WTC11 (cell line): Measurements from ENCODE around the gene CD22. TPM values are rescaled to one million over a fixed set of nuclear protein-coding genes. Genes with fewer than 3 reads are reported as not detected.

Experiments used
- ATAC-seq: fragments of 200-7000 bp; cut with Tn5 transposase; 2 replicates; pipeline ENCODE4 v1.10.0; 2021; ENCODE audit warnings: mild to moderate bottlenecking, moderate library complexity
- CTCF ChIA-PET: fragments of 300-600 bp; sonication (Branson Sonifier 250); formaldehyde crosslinking; loops from one replicate; lab custom pipeline; 2021; ENCODE audit warnings: antibody characterized with exemption; lab: Charles Lee
- POLR2A ChIA-PET: fragments of 350-600 bp; sonication (Branson Sonifier 250); formaldehyde crosslinking; loops from one replicate; lab custom pipeline; 2021; ENCODE audit warnings: antibody characterized with exemption; lab: Charles Lee
- DNase-seq: peaks from one replicate; pipeline ENCODE4 v3.0.0; 2021; ENCODE audit warnings: low spot score
- H3K27ac Mint-ChIP-seq: 2 replicates; pipeline ENCODE4 v1.8.0; 2021; ENCODE audit warnings: mixed read lengths
- H3K27me3 Mint-ChIP-seq: 2 replicates; pipeline ENCODE4 v1.8.0; 2021; ENCODE audit warnings: low read depth, mild to moderate bottlenecking, moderate library complexity, mixed read lengths
- H3K36me3 Mint-ChIP-seq: 2 replicates; pipeline ENCODE4 v1.8.0; 2021; ENCODE audit warnings: mixed read lengths
- H3K4me1 Mint-ChIP-seq: 2 replicates; pipeline ENCODE4 v1.8.0; 2022; ENCODE audit warnings: mixed read lengths
- H3K4me3 Mint-ChIP-seq: 2 replicates; pipeline ENCODE4 v1.8.0; 2021; ENCODE audit warnings: mild to moderate bottlenecking, moderate library complexity, mixed read lengths
- H3K9me3 Mint-ChIP-seq: 2 replicates; pipeline ENCODE4 v1.8.0; 2021; ENCODE audit warnings: mixed read lengths
- ARID4B ChIP-seq: sonication (generic); formaldehyde crosslinking; IDR thresholded peaks from 2 replicates; pipeline ENCODE4 v1.8.0; 2023; ENCODE audit warnings: missing genetic modification reagents, mild to moderate bottlenecking, borderline replicate concordance
- GTF2I ChIP-seq: fragments of 250-450 bp; sonication (Bioruptor Pico); conservative IDR thresholded peaks from 2 replicates; pipeline ENCODE4 v1.4.0; 2021; ENCODE audit warnings: mild to moderate bottlenecking
- NFYB ChIP-seq: sonication (generic); formaldehyde crosslinking; conservative IDR thresholded peaks from 2 replicates; pipeline ENCODE4 v1.8.0; 2022; ENCODE audit warnings: low read depth, missing genetic modification reagents
- NR2C2 ChIP-seq: sonication (generic); formaldehyde crosslinking; IDR thresholded peaks from 2 replicates; pipeline ENCODE4 v1.8.0; 2022; ENCODE audit warnings: mild to moderate bottlenecking, missing genetic modification reagents
- OVOL2 ChIP-seq: fragments of 250-450 bp; sonication (Bioruptor Pico); IDR thresholded peaks from 2 replicates; pipeline ENCODE4 v1.9.0; 2021; ENCODE audit warnings: mild to moderate bottlenecking, borderline replicate concordance
- SMAD3 ChIP-seq: sonication (generic); formaldehyde crosslinking; IDR thresholded peaks from 2 replicates; pipeline ENCODE4 v1.8.0; 2022; ENCODE audit warnings: missing genetic modification reagents, mild to moderate bottlenecking, borderline replicate concordance
- TEAD4 ChIP-seq: sonication (generic); formaldehyde crosslinking; IDR thresholded peaks from 2 replicates; pipeline ENCODE4 v1.8.0; 2022; ENCODE audit warnings: mild to moderate bottlenecking, missing genetic modification reagents
- TP53 ChIP-seq: sonication (generic); formaldehyde crosslinking; IDR thresholded peaks from 2 replicates; pipeline ENCODE4 v1.8.1; 2023; ENCODE audit warnings: mild to moderate bottlenecking, missing genetic modification reagents
- ZBTB21 ChIP-seq: sonication (generic); formaldehyde crosslinking; IDR thresholded peaks from 2 replicates; pipeline ENCODE4 v1.8.1; 2023; ENCODE audit warnings: mild to moderate bottlenecking, missing genetic modification reagents, borderline replicate concordance
- ZMAT4 ChIP-seq: fragments of 250-450 bp; sonication (Bioruptor Pico); IDR thresholded peaks from 2 replicates; pipeline ENCODE4 v1.9.0; 2021; ENCODE audit warnings: mild to moderate bottlenecking
- ZNF121 ChIP-seq: sonication (generic); formaldehyde crosslinking; IDR thresholded peaks from 2 replicates; pipeline ENCODE4 v1.8.0; 2023; ENCODE audit warnings: missing genetic modification reagents
- ZNF263 ChIP-seq: sonication (generic); formaldehyde crosslinking; IDR thresholded peaks from 2 replicates; pipeline ENCODE4 v1.8.1; 2022; ENCODE audit warnings: low read depth, mild to moderate bottlenecking, moderate library complexity, missing genetic modification reagents
- ZNF281 ChIP-seq: sonication (generic); formaldehyde crosslinking; IDR thresholded peaks from 2 replicates; pipeline ENCODE4 v1.8.0; 2023; ENCODE audit warnings: mild to moderate bottlenecking, missing genetic modification reagents
- ZNF317 ChIP-seq: sonication (generic); formaldehyde crosslinking; IDR thresholded peaks from 2 replicates; pipeline ENCODE4 v1.8.1; 2023; ENCODE audit warnings: low read depth, mild to moderate bottlenecking, moderate library complexity, missing genetic modification reagents, borderline replicate concordance
- ZNF423 ChIP-seq: fragments of 250-450 bp; sonication (Bioruptor Pico); IDR thresholded peaks from 2 replicates; pipeline ENCODE4 v2.1.2; 2022; ENCODE audit warnings: mild to moderate bottlenecking, moderate library complexity
- ZNF425 ChIP-seq: fragments of 250-450 bp; sonication (Bioruptor Pico); conservative IDR thresholded peaks from 2 replicates; pipeline ENCODE4 v1.9.0; 2021; ENCODE audit warnings: mild to moderate bottlenecking
- total RNA-seq: library from RNA; stranded (reverse); gene quantifications from 3 replicates; pipeline ENCODE4 v1.2.3, GENCODE V29; 2021
- TF ChIP-seq, protein P1 (sequence below): sonication (generic); formaldehyde crosslinking; conservative IDR thresholded peaks from 2 replicates; pipeline ENCODE4 v1.8.1; 2022; ENCODE audit warnings: mild to moderate bottlenecking, missing genetic modification reagents
- TF ChIP-seq, protein P2 (sequence below): sonication (generic); formaldehyde crosslinking; IDR thresholded peaks from 2 replicates; pipeline ENCODE4 v1.8.0; 2022; ENCODE audit warnings: mild to moderate bottlenecking, missing genetic modification reagents
- TF ChIP-seq, protein P3 (sequence below): sonication (generic); formaldehyde crosslinking; IDR thresholded peaks from 2 replicates; pipeline ENCODE4 v1.8.0; 2022; ENCODE audit warnings: mild to moderate bottlenecking, missing genetic modification reagents
- TF ChIP-seq, protein P4 (sequence below): sonication (generic); formaldehyde crosslinking; IDR thresholded peaks from 2 replicates; pipeline ENCODE4 v1.8.1; 2023; ENCODE audit warnings: mild to moderate bottlenecking, missing genetic modification reagents, moderate library complexity
- TF ChIP-seq, protein P5 (sequence below): fragments of 250-450 bp; sonication (Bioruptor Pico); IDR thresholded peaks from 2 replicates; pipeline ENCODE4 v1.8.0; 2021; ENCODE audit warnings: mild to moderate bottlenecking

The CD22 gene
- total RNA-seq, 1 experiment from 2014 or later, result 0.28 TPM

- no peak for TF ChIP-seq ARID4B
- TF ChIP-seq, protein P1, sequence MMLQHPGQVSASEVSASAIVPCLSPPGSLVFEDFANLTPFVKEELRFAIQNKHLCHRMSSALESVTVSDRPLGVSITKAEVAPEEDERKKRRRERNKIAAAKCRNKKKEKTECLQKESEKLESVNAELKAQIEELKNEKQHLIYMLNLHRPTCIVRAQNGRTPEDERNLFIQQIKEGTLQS, result no peak
Observed at GRCh38 chr19:35368378-35368777, 39.4 kb downstream of the CD22 start (continued).

DNA sequence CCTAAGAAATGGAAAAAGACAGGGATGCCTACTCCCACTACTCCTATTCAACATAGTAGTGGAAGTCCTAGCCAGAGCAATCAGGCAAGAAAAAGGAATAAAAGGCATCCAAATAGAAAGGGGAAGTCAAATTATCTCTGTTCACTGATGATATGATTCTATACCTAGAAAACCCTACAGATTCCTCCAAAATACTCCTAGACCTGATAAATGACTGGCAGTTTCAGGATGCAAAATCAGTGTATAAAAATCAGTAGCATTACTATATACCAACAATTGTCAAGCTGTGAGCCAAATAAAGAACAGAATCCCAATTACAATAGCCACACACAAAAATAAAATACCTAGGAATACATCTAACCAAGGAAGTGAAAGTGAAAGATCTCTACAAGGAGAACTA, 40.5 kb downstream of the CD22 start:
- no peak for ATAC-seq
- Mint-ChIP-seq H3K4me1 (no peaks in the 10 kb centered on the region), H3K36me3 (no peaks in the 10 kb centered on the region), H3K9me3 (peaks cover 15% of the 10 kb centered on the region), H3K27me3 (peaks cover 7% of the 10 kb centered on the region), H3K27ac (no peak overlapping the region), H3K4me3 (no peak overlapping the region)
- no peak for TF ChIP-seq ZNF121
- TF ChIP-seq ZNF317 (CRISPR knock-in tag), result no peak
- no peak for TF ChIP-seq NFYB (CRISPR knock-in tag)
- no peak for TF ChIP-seq ZMAT4
- TF ChIP-seq, protein P2, sequence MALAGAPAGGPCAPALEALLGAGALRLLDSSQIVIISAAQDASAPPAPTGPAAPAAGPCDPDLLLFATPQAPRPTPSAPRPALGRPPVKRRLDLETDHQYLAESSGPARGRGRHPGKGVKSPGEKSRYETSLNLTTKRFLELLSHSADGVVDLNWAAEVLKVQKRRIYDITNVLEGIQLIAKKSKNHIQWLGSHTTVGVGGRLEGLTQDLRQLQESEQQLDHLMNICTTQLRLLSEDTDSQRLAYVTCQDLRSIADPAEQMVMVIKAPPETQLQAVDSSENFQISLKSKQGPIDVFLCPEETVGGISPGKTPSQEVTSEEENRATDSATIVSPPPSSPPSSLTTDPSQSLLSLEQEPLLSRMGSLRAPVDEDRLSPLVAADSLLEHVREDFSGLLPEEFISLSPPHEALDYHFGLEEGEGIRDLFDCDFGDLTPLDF (CRISPR knock-in tag), result no peak
- TF ChIP-seq ZNF281, result no peak
- TF ChIP-seq, protein P3, sequence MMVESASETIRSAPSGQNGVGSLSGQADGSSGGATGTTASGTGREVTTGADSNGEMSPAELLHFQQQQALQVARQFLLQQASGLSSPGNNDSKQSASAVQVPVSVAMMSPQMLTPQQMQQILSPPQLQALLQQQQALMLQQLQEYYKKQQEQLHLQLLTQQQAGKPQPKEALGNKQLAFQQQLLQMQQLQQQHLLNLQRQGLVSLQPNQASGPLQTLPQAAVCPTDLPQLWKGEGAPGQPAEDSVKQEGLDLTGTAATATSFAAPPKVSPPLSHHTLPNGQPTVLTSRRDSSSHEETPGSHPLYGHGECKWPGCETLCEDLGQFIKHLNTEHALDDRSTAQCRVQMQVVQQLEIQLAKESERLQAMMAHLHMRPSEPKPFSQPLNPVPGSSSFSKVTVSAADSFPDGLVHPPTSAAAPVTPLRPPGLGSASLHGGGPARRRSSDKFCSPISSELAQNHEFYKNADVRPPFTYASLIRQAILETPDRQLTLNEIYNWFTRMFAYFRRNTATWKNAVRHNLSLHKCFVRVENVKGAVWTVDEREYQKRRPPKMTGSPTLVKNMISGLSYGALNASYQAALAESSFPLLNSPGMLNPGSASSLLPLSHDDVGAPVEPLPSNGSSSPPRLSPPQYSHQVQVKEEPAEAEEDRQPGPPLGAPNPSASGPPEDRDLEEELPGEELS (CRISPR knock-in tag), result no peak
- TF ChIP-seq OVOL2, result no peak
- TF ChIP-seq ZBTB21, result no peak
- no peak for TF ChIP-seq SMAD3 (CRISPR knock-in tag)
- TF ChIP-seq, protein P4, sequence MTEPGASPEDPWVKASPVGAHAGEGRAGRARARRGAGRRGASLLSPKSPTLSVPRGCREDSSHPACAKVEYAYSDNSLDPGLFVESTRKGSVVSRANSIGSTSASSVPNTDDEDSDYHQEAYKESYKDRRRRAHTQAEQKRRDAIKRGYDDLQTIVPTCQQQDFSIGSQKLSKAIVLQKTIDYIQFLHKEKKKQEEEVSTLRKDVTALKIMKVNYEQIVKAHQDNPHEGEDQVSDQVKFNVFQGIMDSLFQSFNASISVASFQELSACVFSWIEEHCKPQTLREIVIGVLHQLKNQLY (CRISPR knock-in tag), result no peak
- TF ChIP-seq ZNF263 (CRISPR knock-in tag), result no peak
- TF ChIP-seq GTF2I, result no peak
- no peak for TF ChIP-seq NR2C2 (CRISPR knock-in tag)
- no peak for TF ChIP-seq TEAD4 (CRISPR knock-in tag)
- no peak for TF ChIP-seq TP53
- TF ChIP-seq, protein P5, sequence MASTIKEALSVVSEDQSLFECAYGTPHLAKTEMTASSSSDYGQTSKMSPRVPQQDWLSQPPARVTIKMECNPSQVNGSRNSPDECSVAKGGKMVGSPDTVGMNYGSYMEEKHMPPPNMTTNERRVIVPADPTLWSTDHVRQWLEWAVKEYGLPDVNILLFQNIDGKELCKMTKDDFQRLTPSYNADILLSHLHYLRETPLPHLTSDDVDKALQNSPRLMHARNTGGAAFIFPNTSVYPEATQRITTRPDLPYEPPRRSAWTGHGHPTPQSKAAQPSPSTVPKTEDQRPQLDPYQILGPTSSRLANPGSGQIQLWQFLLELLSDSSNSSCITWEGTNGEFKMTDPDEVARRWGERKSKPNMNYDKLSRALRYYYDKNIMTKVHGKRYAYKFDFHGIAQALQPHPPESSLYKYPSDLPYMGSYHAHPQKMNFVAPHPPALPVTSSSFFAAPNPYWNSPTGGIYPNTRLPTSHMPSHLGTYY, result no peak
- TF ChIP-seq ZNF423 (CRISPR knock-in tag), result no peak
- TF ChIP-seq ZNF425 (CRISPR knock-in tag), result no peak
- ChIA-PET CTCF (no interaction called here), POLR2A (no interaction called here)
- DNase-seq, result no peak
